SH-SY5Y (cell line): ENCODE results near the gene MCL1.

Experiments
- GATA2 ChIP-seq: IDR thresholded peaks from 2 replicates; pipeline ENCODE4 v1.6.1; 2011; ENCODE audit warnings: mild to moderate bottlenecking, low read depth, low read length
- GATA3 ChIP-seq: IDR thresholded peaks from 2 replicates; pipeline ENCODE4 v1.6.1; 2011; ENCODE audit warnings: low read depth, mild to moderate bottlenecking, low read length, moderate library complexity

DNA sequence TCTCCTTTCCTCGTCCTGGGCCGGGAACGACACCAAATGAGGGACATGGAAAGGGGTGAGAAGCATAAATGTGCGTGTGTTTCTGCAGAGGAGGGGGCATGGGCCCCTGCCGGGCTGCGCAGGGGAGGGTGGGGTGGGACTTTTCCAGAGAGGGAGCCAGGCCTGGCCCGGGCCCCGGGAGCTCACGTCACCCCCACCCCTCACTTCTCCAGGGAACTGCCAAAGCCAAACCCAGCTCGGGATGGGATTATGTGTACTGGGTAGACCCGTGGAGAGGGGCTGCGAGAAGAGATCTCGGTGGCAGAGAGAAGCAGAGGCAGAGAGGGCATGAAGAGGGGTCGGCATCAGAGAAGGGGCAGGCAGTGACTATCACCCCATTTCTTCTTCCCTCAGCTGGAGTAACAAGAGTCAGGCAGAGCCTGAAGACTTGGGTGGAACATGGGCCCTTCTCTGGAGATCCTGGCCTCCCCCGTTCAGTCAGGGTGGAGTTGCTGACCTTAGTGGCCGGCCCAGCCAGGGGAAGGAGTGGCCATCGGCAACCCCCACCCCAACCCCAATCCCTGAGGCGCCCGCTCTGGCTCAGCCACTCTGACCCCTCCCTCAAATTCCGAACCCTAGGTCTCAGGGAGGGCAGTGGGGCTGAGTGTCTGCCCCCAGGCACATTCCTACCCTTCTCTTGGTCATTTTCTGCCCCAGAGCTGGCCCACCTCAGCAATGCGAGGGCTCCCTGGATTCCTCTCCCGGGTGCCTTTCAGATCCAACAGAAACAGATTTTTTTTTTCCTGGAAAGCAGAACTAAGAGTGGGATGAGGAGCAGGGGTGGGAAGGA, 29.0 kb downstream of the MCL1 start:
- TF ChIP-seq GATA3 (no peak), GATA2 (no peak)
